GM23248 (cell line): ENCODE data around the gene CERK. TPM values are rescaled to one million over a fixed set of nuclear protein-coding genes. Genes with fewer than 3 reads are reported as not detected.

Experiments
- DNase-seq: peaks from one replicate; pipeline ENCODE4 v3.0.0-alpha.2; 2015
- H2AFZ ChIP-seq: fragments of 200-600 bp; sonication (generic); 2 replicates; pipeline ENCODE4 v1.6.1; 2016; ENCODE audit warnings: antibody characterized with exemption
- H3F3A ChIP-seq: fragments of 200-600 bp; sonication (generic); 2 replicates; pipeline ENCODE4 v1.6.1; 2016; ENCODE audit warnings: mild to moderate bottlenecking, antibody characterized with exemption, mixed run types; ENCODE audit not compliant: insufficient read depth
- H3K27ac ChIP-seq: fragments of 200-600 bp; sonication (generic); 2 replicates; pipeline ENCODE4 v1.5.1; 2016; ENCODE audit warnings: mild to moderate bottlenecking
- H3K27me3 ChIP-seq: fragments of 200-600 bp; sonication (generic); replicated peaks from 2 replicates; pipeline ENCODE4 v1.6.1; 2016; ENCODE audit warnings: mild to moderate bottlenecking; ENCODE audit not compliant: insufficient read depth
- H3K36me3 ChIP-seq: fragments of 200-600 bp; sonication (generic); 2 replicates; pipeline ENCODE4 v1.6.1; 2016; ENCODE audit warnings: low read depth, mild to moderate bottlenecking
- H3K4me1 ChIP-seq: fragments of 200-600 bp; sonication (generic); 2 replicates; pipeline ENCODE4 v1.6.1; 2016; ENCODE audit warnings: mild to moderate bottlenecking; ENCODE audit not compliant: insufficient read depth
- H3K4me2 ChIP-seq: fragments of 200-600 bp; sonication (generic); one replicate; pipeline ENCODE4 v1.6.1; 2016; ENCODE audit warnings: mild to moderate bottlenecking; ENCODE audit not compliant: unreplicated experiment
- H3K4me3 ChIP-seq: fragments of 200-600 bp; sonication (generic); 2 replicates; pipeline ENCODE4 v1.5.1; 2016; ENCODE audit warnings: mild to moderate bottlenecking
- H3K79me2 ChIP-seq: fragments of 200-600 bp; sonication (generic); 2 replicates; pipeline ENCODE4 v1.6.1; 2016; ENCODE audit warnings: mild to moderate bottlenecking; ENCODE audit not compliant: insufficient read depth
- H3K9ac ChIP-seq: fragments of 200-600 bp; sonication (generic); 2 replicates; pipeline ENCODE4 v1.6.1; 2016; ENCODE audit warnings: mild to moderate bottlenecking
- H3K9me2 ChIP-seq: fragments of 200-600 bp; sonication (generic); 2 replicates; pipeline ENCODE4 v1.6.1; 2016; ENCODE audit warnings: mixed run types, mild to moderate bottlenecking, moderate library complexity; ENCODE audit not compliant: insufficient read depth
- H3K9me3 ChIP-seq: fragments of 200-600 bp; sonication (generic); one replicate; pipeline ENCODE4 v1.6.1; 2017; ENCODE audit warnings: low read depth
- H4K20me1 ChIP-seq: fragments of 200-600 bp; sonication (generic); 2 replicates; pipeline ENCODE4 v1.6.0; 2016; ENCODE audit not compliant: insufficient read depth
- EZH2 ChIP-seq: fragments of 200-600 bp; sonication (generic); IDR thresholded peaks from 2 replicates; pipeline ENCODE4 v1.6.1; 2018; ENCODE audit warnings: antibody characterized with exemption, mild to moderate bottlenecking; ENCODE audit not compliant: insufficient read depth, poor library complexity, severe bottlenecking
- EZH2phosphoT487 ChIP-seq: fragments of 200-600 bp; sonication (generic); IDR thresholded peaks from 2 replicates; pipeline ENCODE4 v1.6.1; 2018; ENCODE audit warnings: antibody characterized with exemption, moderate library complexity, mild to moderate bottlenecking, low read depth; ENCODE audit not compliant: insufficient read depth
- WGBS, 2 experiments: methylation state at CpG; one replicate each; pipeline ENCODE4 v1.1.6; 2015 to 2017; ENCODE audit warnings: low lambda C conversion rate in 2 of 2, low coverage in 1 of 2; ENCODE audit errors: missing lambda C conversion rate in 2 of 2; 5-methylcytosine and 5-hydroxymethylcytosine counted together
- in situ Hi-C: fragments of 300-500 bp; cut with MboI; formaldehyde crosslinking; loops from 2 replicates; pipeline ENCODE4 v1.15.0; 2020
- polyA plus RNA-seq: library from polyadenylated mRNA; unstranded; fragments of >200 nt; fragmentation: Nextera tagmentation; extraction: Ambion mirVana; gene quantifications from 2 replicates; pipeline ENCODE4 v1.2.1, GENCODE V29; 2016
- total RNA-seq: library from RNA; depleted of rRNA; stranded (reverse); fragments of >200 nt; shearing (Covaris generic); gene quantifications from 2 replicates; pipeline ENCODE4 v1.2.3, GENCODE V29; 2014

CERK gene
- total and polyA plus RNA-seq, 2 experiments from 2014 or later = 25.3 to 45.4 TPM

- H3K9me2 ChIP-seq = no peaks in the 10 kb centered on the region
- no peak overlapping the region for H3K4me3 ChIP-seq
- WGBS, 2 experiments = 87 to 88% methylated on average over 12 to 17 of the region's 17 CpGs
- H3K4me1 ChIP-seq = no peaks in the 10 kb centered on the region
- no peaks in the 10 kb centered on the region for H3F3A ChIP-seq
- no peaks in the 10 kb centered on the region for H3K27me3 ChIP-seq
- in situ Hi-C loops = no loop called here
- DNase-seq = no peak
- H3K4me2 ChIP-seq = no peak overlapping the region
- no peaks in the 10 kb centered on the region for H3K9me3 ChIP-seq
- no peaks in the 10 kb centered on the region for H3K36me3 ChIP-seq
- no peak overlapping the region for H3K27ac ChIP-seq
- H2AFZ ChIP-seq = no peak overlapping the region
- TF ChIP-seq EZH2 = no peak
- no peak for TF ChIP-seq EZH2phosphoT487
- no peaks in the 10 kb centered on the region for H3K79me2 ChIP-seq
- H3K9ac ChIP-seq = no peak overlapping the region
- no peaks in the 10 kb centered on the region for H4K20me1 ChIP-seq
Measured at GRCh38 chr22:46654426-46654825, 83.6 kb downstream of the CERK start.

GRCh38 chr22:46653596-46653995 lies 84.5 kb downstream of the CERK start:
- H3K4me3 ChIP-seq = no peak overlapping the region
- H3K79me2 ChIP-seq = no peaks in the 10 kb centered on the region
- no peak overlapping the region for H2AFZ ChIP-seq
- no peaks in the 10 kb centered on the region for H3K27me3 ChIP-seq
- H3K36me3 ChIP-seq = no peaks in the 10 kb centered on the region
- TF ChIP-seq EZH2phosphoT487 = no peak
- TF ChIP-seq EZH2 = no peak
- DNase-seq = no peak
- H3K9me3 ChIP-seq = no peaks in the 10 kb centered on the region
- no peaks in the 10 kb centered on the region for H3F3A ChIP-seq
- H3K9me2 ChIP-seq = no peaks in the 10 kb centered on the region
- no peaks in the 10 kb centered on the region for H4K20me1 ChIP-seq
- no peak overlapping the region for H3K9ac ChIP-seq
- no peak overlapping the region for H3K4me2 ChIP-seq
- 86 to 87% methylated on average over 8 of the region's 8 CpGs for WGBS, 2 experiments
- H3K4me1 ChIP-seq = no peaks in the 10 kb centered on the region
- no peak overlapping the region for H3K27ac ChIP-seq
- in situ Hi-C loops = no loop called here

- Histone ChIP-seq H3K79me2 (no peaks in the 10 kb centered on the region), H3K27ac (no peak overlapping the region), H3K9ac (no peak overlapping the region), H2AFZ (no peak overlapping the region), H3K4me2 (no peak overlapping the region), H3K36me3 (no peaks in the 10 kb centered on the region), H3K9me3 (no peaks in the 10 kb centered on the region), H3F3A (no peaks in the 10 kb centered on the region), H3K4me3 (no peak overlapping the region), H3K9me2 (no peaks in the 10 kb centered on the region), H3K27me3 (no peaks in the 10 kb centered on the region), H3K4me1 (no peaks in the 10 kb centered on the region), H4K20me1 (no peaks in the 10 kb centered on the region)
- DNase-seq = no peak
- in situ Hi-C loops = no loop called here
- 88 to 91% methylated on average over 23 of the region's 23 CpGs for WGBS, 2 experiments
- TF ChIP-seq EZH2phosphoT487 = no peak
- TF ChIP-seq EZH2 = no peak
Measured at GRCh38 chr22:46652847-46653331, 85.2 kb downstream of the CERK start.

- H4K20me1 ChIP-seq = no peaks in the 10 kb centered on the region
- H3K27ac ChIP-seq = no peak overlapping the region
- 87 to 90% methylated on average over 19 to 22 of the region's 22 CpGs for WGBS, 2 experiments
- H3K9ac ChIP-seq = no peak overlapping the region
- H3K36me3 ChIP-seq = no peaks in the 10 kb centered on the region
- H3K4me1 ChIP-seq = no peaks in the 10 kb centered on the region
- H3K27me3 ChIP-seq = no peaks in the 10 kb centered on the region
- no peaks in the 10 kb centered on the region for H3F3A ChIP-seq
- H3K79me2 ChIP-seq = no peaks in the 10 kb centered on the region
- TF ChIP-seq EZH2phosphoT487 (no peak), EZH2 (no peak)
- H3K9me3 ChIP-seq = no peaks in the 10 kb centered on the region
- no peak overlapping the region for H2AFZ ChIP-seq
- H3K4me2 ChIP-seq = no peak overlapping the region
- no peak overlapping the region for H3K4me3 ChIP-seq
- H3K9me2 ChIP-seq = no peaks in the 10 kb centered on the region
- DNase-seq = no peak
- in situ Hi-C loops = no loop called here
Measured at GRCh38 chr22:46652081-46652846, 85.8 kb downstream of the CERK start.
